IMR-90 (cell line): ENCODE measurements around the gene GPR17. TPM values are rescaled to one million over a fixed set of nuclear protein-coding genes. Genes with fewer than 3 reads are reported as not detected.
A peak's percentile ranks its signal among the peaks of the same experiment; 100 is the strongest.

Experiments used
- ATAC-seq: fragments of 200-7000 bp; cut with Tn5 transposase; 2 replicates; pipeline ENCODE4 v1.9.1; 2020; ENCODE audit warnings: low read depth, mild to moderate bottlenecking, moderate library complexity
- BruUV-seq: library from RNA; stranded (reverse); fragments of 400-500 nt; replicated peaks from 2 replicates; lab custom pipeline; 2021; lab: Mats Ljungman, UMichigan
- CTCF ChIA-PET: fragments of 300-600 bp; formaldehyde crosslinking; extraction: SDS; loops from one replicate; lab custom pipeline; 2021; ENCODE audit warnings: antibody characterized with exemption; lab: Yijun Ruan, JAX
- POLR2A ChIA-PET: fragments of 300-600 bp; sonication (Branson Sonifier 250); formaldehyde crosslinking; loops from one replicate; lab custom pipeline; 2022; ENCODE audit warnings: antibody characterized with exemption; ENCODE audit not compliant: unreplicated experiment; lab: Charles Lee
- DNase-seq: peaks from one replicate; pipeline ENCODE4 v3.0.0; 2013
- H2AFZ ChIP-seq: replicated peaks from 2 replicates; pipeline ENCODE3; 2013; ENCODE audit warnings: low read length, mild to moderate bottlenecking; ENCODE audit not compliant: poor library complexity
- H2AK5ac ChIP-seq: 2 replicates; pipeline ENCODE4 v1.6.1; 2013; ENCODE audit warnings: low read depth, low read length, inconsistent platforms
- H2AK9ac ChIP-seq: replicated peaks from 2 replicates; pipeline ENCODE3; 2013; ENCODE audit warnings: mild to moderate bottlenecking, low read depth, low read length, moderate library complexity; ENCODE audit not compliant: poor library complexity
- H2BK120ac ChIP-seq: 2 replicates; pipeline ENCODE4 v1.6.1; 2013; ENCODE audit warnings: low read depth, low read length, inconsistent platforms
- H2BK15ac ChIP-seq: 3 replicates; pipeline ENCODE4 v1.6.1; 2013; ENCODE audit warnings: low read depth, low read length, inconsistent platforms
- H2BK20ac ChIP-seq: 2 replicates; pipeline ENCODE4 v1.6.1; 2013; ENCODE audit warnings: low read depth, mild to moderate bottlenecking, inconsistent platforms, low read length, moderate library complexity
- H2BK5ac ChIP-seq: 2 replicates; pipeline ENCODE4 v1.6.1; 2013; ENCODE audit warnings: mild to moderate bottlenecking, low read depth, low read length, inconsistent platforms; ENCODE audit not compliant: poor library complexity, severe bottlenecking
- H3K14ac ChIP-seq: replicated peaks from 2 replicates; pipeline ENCODE4 v1.6.1; 2013; ENCODE audit warnings: low read depth, low read length, inconsistent platforms
- H3K18ac ChIP-seq: 2 replicates; pipeline ENCODE4 v1.6.1; 2013; ENCODE audit warnings: low read depth, low read length, control low read depth
- H3K23ac ChIP-seq: 2 replicates; pipeline ENCODE4 v1.6.1; 2013; ENCODE audit warnings: low read depth, low read length, inconsistent platforms
- H3K27ac ChIP-seq: 2 replicates; pipeline ENCODE4 v1.5.1; 2013; ENCODE audit warnings: mild to moderate bottlenecking, control low read depth, low read length; ENCODE audit not compliant: insufficient read depth
- H3K27me3 ChIP-seq: 2 replicates; pipeline ENCODE4 v1.6.1; 2013; ENCODE audit warnings: low read length; ENCODE audit not compliant: control insufficient read depth, insufficient read depth
- H3K36me3 ChIP-seq: 2 replicates; pipeline ENCODE4 v1.6.1; 2013; ENCODE audit warnings: low read length, mixed read lengths; ENCODE audit not compliant: control insufficient read depth, insufficient read depth
- H3K4ac ChIP-seq: 2 replicates; pipeline ENCODE4 v1.6.1; 2013; ENCODE audit warnings: low read depth, low read length, inconsistent platforms
- H3K4me1 ChIP-seq: 2 replicates; pipeline ENCODE4 v1.6.1; 2013; ENCODE audit warnings: low read length, mixed read lengths; ENCODE audit not compliant: control insufficient read depth, insufficient read depth
- H3K4me2 ChIP-seq: 2 replicates; pipeline ENCODE4 v1.6.1; 2013; ENCODE audit warnings: low read depth, mild to moderate bottlenecking, control low read depth, low read length, moderate library complexity
- H3K4me3 ChIP-seq: 2 replicates; pipeline ENCODE4 v1.5.1; 2013; ENCODE audit warnings: low read depth, mild to moderate bottlenecking, control low read depth, low read length, moderate library complexity; ENCODE audit not compliant: insufficient read depth
- H3K56ac ChIP-seq: 2 replicates; pipeline ENCODE4 v1.6.1; 2013; ENCODE audit warnings: low read length, inconsistent platforms; ENCODE audit not compliant: insufficient read depth; ENCODE audit errors: extremely low read depth
- H3K79me1 ChIP-seq, 2 experiments: 2 replicates each; pipeline ENCODE4 v1.6.1; 2013; ENCODE audit warnings: low read length in 2 of 2, inconsistent platforms in 1 of 2, low read depth in 1 of 2
- H3K9ac ChIP-seq: 2 replicates; pipeline ENCODE4 v1.6.1; 2013; ENCODE audit warnings: low read depth, low read length, control low read depth
- H3K9me1 ChIP-seq: 2 replicates; pipeline ENCODE4 v1.6.1; 2013; ENCODE audit warnings: low read length, inconsistent platforms; ENCODE audit not compliant: insufficient read depth
- H3K9me3 ChIP-seq: 2 replicates; pipeline ENCODE4 v1.6.1; 2013; ENCODE audit warnings: low read length; ENCODE audit not compliant: control insufficient read depth, insufficient read depth
- H4K20me1 ChIP-seq: 2 replicates; pipeline ENCODE4 v1.6.1; 2013; ENCODE audit warnings: low read length, inconsistent platforms; ENCODE audit not compliant: insufficient read depth
- H4K5ac ChIP-seq: 2 replicates; pipeline ENCODE4 v1.6.1; 2013; ENCODE audit warnings: mild to moderate bottlenecking, low read depth, low read length, control low read depth
- H4K8ac ChIP-seq, 2 experiments: 2 replicates each; pipeline ENCODE4 v1.6.1; 2013; ENCODE audit warnings: low read depth in 2 of 2, low read length in 2 of 2, control low read depth in 1 of 2, inconsistent platforms in 1 of 2
- H4K91ac ChIP-seq: 2 replicates; pipeline ENCODE4 v1.6.1; 2013; ENCODE audit warnings: low read depth, low read length, inconsistent platforms; ENCODE audit not compliant: insufficient read depth
- BHLHE40 ChIP-seq: fragments of 150-350 bp; IDR thresholded peaks from 2 replicates; pipeline ENCODE4 v1.6.1; 2016; ENCODE audit warnings: mild to moderate bottlenecking, low read depth, low read length
- CEBPB ChIP-seq: IDR thresholded peaks from 2 replicates; pipeline ENCODE4 v1.6.1; 2012; ENCODE audit warnings: low read depth, low read length, improper control_type of control experiment
- CHD1 ChIP-seq: IDR thresholded peaks from 2 replicates; pipeline ENCODE4 v1.6.1; 2012; ENCODE audit warnings: low read depth, low read length, improper control_type of control experiment
- FOS ChIP-seq: fragments of 150-350 bp; IDR thresholded peaks from 2 replicates; pipeline ENCODE4 v1.6.1; 2016; ENCODE audit warnings: low read depth, low read length
- MAFK ChIP-seq: IDR thresholded peaks from 2 replicates; pipeline ENCODE4 v1.6.1; 2012; ENCODE audit warnings: low read depth, low read length, improper control_type of control experiment
- MAZ ChIP-seq: IDR thresholded peaks from 2 replicates; pipeline ENCODE4 v1.6.1; 2012; ENCODE audit warnings: low read depth, mild to moderate bottlenecking, low read length, improper control_type of control experiment, moderate library complexity, borderline replicate concordance
- MXI1 ChIP-seq: IDR thresholded peaks from 2 replicates; pipeline ENCODE4 v1.6.1; 2012; ENCODE audit warnings: low read depth, mild to moderate bottlenecking, low read length, moderate library complexity, borderline replicate concordance
- NFE2L2 ChIP-seq: fragments of 150-350 bp; IDR thresholded peaks from 2 replicates; pipeline ENCODE4 v1.6.1; 2016; ENCODE audit warnings: low read depth, mild to moderate bottlenecking, low read length
- POLR2A ChIP-seq: IDR thresholded peaks from 2 replicates; pipeline ENCODE4 v1.6.1; 2012; ENCODE audit warnings: mild to moderate bottlenecking, low read depth, low read length
- RAD21 ChIP-seq: IDR thresholded peaks from 2 replicates; pipeline ENCODE4 v1.6.1; 2012; ENCODE audit warnings: low read length, improper control_type of control experiment
- SMC3 ChIP-seq: fragments of 150-350 bp; IDR thresholded peaks from 2 replicates; pipeline ENCODE4 v1.6.1; 2016; ENCODE audit warnings: low read depth, mild to moderate bottlenecking, antibody characterized with exemption, low read length, moderate library complexity
- WGBS, 2 experiments: methylation state at CpG; one replicate each; pipeline versions ENCODE4 v1.1.5 to v1.1.7; 2013; ENCODE audit warnings: missing lambda C conversion rate in 2 of 2; ENCODE audit not compliant: insufficient read length in 1 of 2; ENCODE audit errors: extremely low coverage in 2 of 2; 5-methylcytosine and 5-hydroxymethylcytosine counted together
- dilution Hi-C: fragments of 300-500 bp; cut with HindIII; formaldehyde crosslinking; loops from one replicate; pipeline ENCODE4 v1.14.3; 2018; ENCODE audit warnings: low sequenced_read_pairs; ENCODE audit not compliant: unreplicated experiment
- in situ Hi-C: fragments of 300-500 bp; cut with MboI; formaldehyde crosslinking; loops from 3 replicates; pipeline ENCODE4 v1.14.3; 2019; ENCODE audit warnings: low sequenced_read_pairs, inconsistent platforms, mixed read lengths
- intact Hi-C: fragments of 100-400 bp; cut with micrococcal nuclease; formaldehyde crosslinking; loops from 2 replicates; pipeline ENCODE4 v1.10.0; 2022
- polyA plus RNA-seq, 3 experiments: library from polyadenylated mRNA; depleted of rRNA; stranded (reverse); fragments of >200 nt; gene quantifications; 2 replicates each; pipeline ENCODE4 v1.2.3, GENCODE V29; 2012; ENCODE audit warnings: low replicate concordance in 1 of 3
- total RNA-seq: library from RNA; depleted of rRNA; stranded (reverse); fragments of >200 nt; gene quantifications from 2 replicates; pipeline ENCODE4 v1.2.3, GENCODE V29; 2012
- TF ChIP-seq, protein P1 (sequence below): fragments of 150-350 bp; IDR thresholded peaks from 2 replicates; pipeline ENCODE4 v1.6.1; 2016; ENCODE audit warnings: low read depth, mild to moderate bottlenecking, low read length, moderate library complexity, borderline replicate concordance
- TF ChIP-seq, protein P2 (sequence below): conservative IDR thresholded peaks from 2 replicates; pipeline ENCODE4 v1.5.1; 2012; ENCODE audit warnings: mild to moderate bottlenecking, low read depth, low read length, improper control_type of control experiment

GPR17 gene
- total and polyA plus RNA-seq, 2 of the 4 experiments (the other 2 are of a cell fraction): not detected

DNA sequence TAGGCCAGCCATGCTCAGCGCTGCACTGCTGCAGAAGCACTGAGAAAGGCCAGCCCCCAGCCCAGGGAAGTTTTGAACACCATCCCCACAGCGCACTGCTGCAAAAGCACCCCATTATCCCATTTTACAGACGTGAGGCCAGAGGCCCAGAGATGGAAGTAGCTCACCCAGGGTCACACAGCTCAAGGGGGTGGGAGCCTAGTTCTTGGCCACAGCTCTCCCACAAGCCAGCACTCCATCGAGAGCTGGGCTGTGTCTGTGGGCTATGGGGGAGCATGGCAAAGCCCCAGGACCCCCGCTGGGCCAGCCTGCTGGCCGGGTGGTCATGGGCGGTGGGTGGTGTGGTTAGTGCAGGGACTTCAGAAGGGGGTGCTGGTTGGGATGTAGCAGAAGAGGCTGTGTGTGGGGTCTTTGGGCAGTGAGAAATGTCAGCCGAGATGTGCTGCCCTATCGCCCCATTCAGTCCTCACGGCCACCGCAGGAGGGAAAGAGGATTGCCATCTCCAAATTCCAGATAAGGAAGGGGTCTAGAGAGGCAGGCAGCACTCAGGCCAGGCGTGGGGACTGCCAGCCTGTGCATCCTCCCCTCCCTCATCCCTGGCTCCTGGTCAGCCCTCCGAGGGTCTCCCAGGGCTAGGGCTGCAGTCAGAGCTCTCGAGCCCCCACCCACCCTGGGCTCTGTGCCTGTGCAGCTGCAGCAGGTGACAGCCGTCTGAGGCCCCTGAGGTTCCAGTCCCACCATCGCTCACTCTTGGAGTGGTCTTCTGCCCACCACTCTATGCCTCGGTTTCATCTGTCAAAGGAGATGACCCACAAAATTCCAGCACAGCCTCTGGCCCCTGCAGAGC, 17.0 kb upstream of the GPR17 start (continued):
- TF ChIP-seq, protein P1, sequence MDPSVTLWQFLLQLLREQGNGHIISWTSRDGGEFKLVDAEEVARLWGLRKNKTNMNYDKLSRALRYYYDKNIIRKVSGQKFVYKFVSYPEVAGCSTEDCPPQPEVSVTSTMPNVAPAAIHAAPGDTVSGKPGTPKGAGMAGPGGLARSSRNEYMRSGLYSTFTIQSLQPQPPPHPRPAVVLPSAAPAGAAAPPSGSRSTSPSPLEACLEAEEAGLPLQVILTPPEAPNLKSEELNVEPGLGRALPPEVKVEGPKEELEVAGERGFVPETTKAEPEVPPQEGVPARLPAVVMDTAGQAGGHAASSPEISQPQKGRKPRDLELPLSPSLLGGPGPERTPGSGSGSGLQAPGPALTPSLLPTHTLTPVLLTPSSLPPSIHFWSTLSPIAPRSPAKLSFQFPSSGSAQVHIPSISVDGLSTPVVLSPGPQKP: no peak

DNA sequence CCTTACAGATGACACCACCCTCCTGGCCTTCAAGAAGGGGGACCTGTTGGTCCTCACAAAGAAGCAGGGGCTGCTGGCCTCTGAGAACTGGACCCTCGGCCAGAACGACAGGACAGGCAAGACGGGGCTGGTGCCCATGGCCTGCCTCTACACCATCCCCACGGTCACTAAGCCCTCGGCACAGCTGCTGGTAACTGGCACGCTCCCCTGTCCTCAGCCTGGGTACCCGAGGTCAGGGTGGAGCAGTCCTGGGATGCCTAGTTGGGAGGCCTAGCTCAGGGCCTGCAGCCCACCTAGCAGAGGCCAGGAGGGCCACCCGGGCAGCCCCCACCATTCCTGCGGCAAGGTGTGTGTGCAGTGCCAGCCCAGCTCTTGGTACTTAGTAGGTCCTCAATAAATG, 16.3 kb upstream of the GPR17 start:
- Histone ChIP-seq H3K18ac (no peak overlapping the region), H3K36me3 (no peaks in the 10 kb centered on the region), H2AK9ac (no peak overlapping the region), H3K79me1 (no peaks in the 10 kb centered on the region), H3K14ac (no peak overlapping the region), H2BK15ac (no peak overlapping the region), H2BK20ac (no peak overlapping the region), H4K20me1 (no peaks in the 10 kb centered on the region), H3K9me1 (no peaks in the 10 kb centered on the region), H4K8ac (no peak overlapping the region), H3K9ac (no peak overlapping the region), H3K9me3 (no peaks in the 10 kb centered on the region), H3K4me3 (no peak overlapping the region), H4K5ac (no peak overlapping the region), H3K27ac (no peak overlapping the region), H3K4me1 (peaks cover 2% of the 10 kb centered on the region; the same call in 1 of the 2 replicates), H2AFZ (no peak overlapping the region), H3K4me2 (no peak overlapping the region), H2BK120ac (no peak overlapping the region), H3K56ac (no peak overlapping the region), H3K27me3 (no peaks in the 10 kb centered on the region; the same call in 1 of the 2 replicates), H2AK5ac (peak overlapping the region; percentile 3; the same call in 1 of the 2 replicates), H2BK5ac (no peak overlapping the region), H3K23ac (no peak overlapping the region), H4K91ac (no peak overlapping the region), H3K4ac (no peak overlapping the region)
- dilution Hi-C loops (no loop called here), in situ Hi-C loops (no loop called here), intact Hi-C loops (no loop called here)
- no peak for DNase-seq
- no CpG with 5 or more reads among the region's 9 CpGs for WGBS, 2 experiments
- ATAC-seq: no peak
- POLR2A ChIA-PET: no interaction called here
- no TSS peak for BruUV-seq
- CTCF ChIA-PET: interaction anchor here (0.6 kb wide), 1 partner anchor 18 kb away, joined by 3 read pairs; no protein-coding TSS in a partner anchor
- TF ChIP-seq CHD1: no peak
- TF ChIP-seq SMC3: no peak
- TF ChIP-seq, protein P2, sequence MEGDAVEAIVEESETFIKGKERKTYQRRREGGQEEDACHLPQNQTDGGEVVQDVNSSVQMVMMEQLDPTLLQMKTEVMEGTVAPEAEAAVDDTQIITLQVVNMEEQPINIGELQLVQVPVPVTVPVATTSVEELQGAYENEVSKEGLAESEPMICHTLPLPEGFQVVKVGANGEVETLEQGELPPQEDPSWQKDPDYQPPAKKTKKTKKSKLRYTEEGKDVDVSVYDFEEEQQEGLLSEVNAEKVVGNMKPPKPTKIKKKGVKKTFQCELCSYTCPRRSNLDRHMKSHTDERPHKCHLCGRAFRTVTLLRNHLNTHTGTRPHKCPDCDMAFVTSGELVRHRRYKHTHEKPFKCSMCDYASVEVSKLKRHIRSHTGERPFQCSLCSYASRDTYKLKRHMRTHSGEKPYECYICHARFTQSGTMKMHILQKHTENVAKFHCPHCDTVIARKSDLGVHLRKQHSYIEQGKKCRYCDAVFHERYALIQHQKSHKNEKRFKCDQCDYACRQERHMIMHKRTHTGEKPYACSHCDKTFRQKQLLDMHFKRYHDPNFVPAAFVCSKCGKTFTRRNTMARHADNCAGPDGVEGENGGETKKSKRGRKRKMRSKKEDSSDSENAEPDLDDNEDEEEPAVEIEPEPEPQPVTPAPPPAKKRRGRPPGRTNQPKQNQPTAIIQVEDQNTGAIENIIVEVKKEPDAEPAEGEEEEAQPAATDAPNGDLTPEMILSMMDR: no peak
- no peak for TF ChIP-seq BHLHE40
- TF ChIP-seq POLR2A: no peak
- TF ChIP-seq MAZ: no peak
- TF ChIP-seq NFE2L2: no peak
- TF ChIP-seq FOS: no peak
- TF ChIP-seq MXI1: no peak
- no peak for TF ChIP-seq RAD21
- TF ChIP-seq CEBPB: no peak
- TF ChIP-seq MAFK: no peak
